Thyroid gland (tissue), 4 donors: ENCODE results near the gene AGBL4. TPM values are rescaled to one million over a fixed set of nuclear protein-coding genes. Genes with fewer than 3 reads are reported as not detected.
A peak's percentile ranks its signal among the peaks of the same experiment; 100 is the strongest.

Experiments
- DNase-seq, 2 donors: peaks; one replicate each; pipeline ENCODE4 v3.0.0-alpha.2; 2019
- H3K27ac ChIP-seq, 3 donors: fragments of 200-600 bp; sonication (generic); 1 replicate in 2 of 3; 2 replicates in 1 of 3; pipeline ENCODE4 v1.5.1; 2016 to 2019; ENCODE audit warnings: mild to moderate bottlenecking in 1 of 3, moderate library complexity in 1 of 3
- H3K27me3 ChIP-seq: fragments of 200-600 bp; sonication (generic); one replicate; pipeline ENCODE4 v1.5.1; 2019
- H3K36me3 ChIP-seq, 2 donors: fragments of 200-600 bp; sonication (generic); one replicate each; pipeline ENCODE4 v1.5.1; 2016 to 2019
- H3K4me1 ChIP-seq, 2 donors: fragments of 200-600 bp; sonication (generic); one replicate each; pipeline ENCODE4 v1.5.1; 2017 to 2019
- H3K4me3 ChIP-seq, 3 donors: fragments of 200-600 bp; sonication (generic); replicated peaks in 1 of 3; 1 replicate in 2 of 3; 2 replicates in 1 of 3; pipeline ENCODE4 v1.5.1; 2016; ENCODE audit warnings: mild to moderate bottlenecking in 1 of 3
- H3K9me3 ChIP-seq: fragments of 200-600 bp; sonication (generic); one replicate; pipeline ENCODE4 v1.5.1; 2017
- CTCF ChIP-seq, 6 experiments: fragments of 200-600 bp in 3 of 6; fragments of 450-650 bp in 3 of 6; sonication (generic) in 3 of 6; IDR thresholded peaks; one replicate each; pipeline ENCODE4 v1.5.1; 2016 to 2019; ENCODE audit warnings: antibody characterized with exemption in 6 of 6, mild to moderate bottlenecking in 2 of 6, inconsistent platforms in 1 of 6, moderate library complexity in 1 of 6
- POLR2A ChIP-seq, 2 donors: fragments of 450-650 bp; IDR thresholded peaks; one replicate each; pipeline ENCODE4 v1.6.1; 2017; ENCODE audit warnings: antibody characterized with exemption in 2 of 2, mild to moderate bottlenecking in 2 of 2, moderate library complexity in 1 of 2
- WGBS, 2 donors: methylation state at CpG; one replicate each; pipeline ENCODE4 v1.1.5; 2017; 5-methylcytosine and 5-hydroxymethylcytosine counted together
- intact Hi-C: fragments of 100-400 bp; cut with DNase I; formaldehyde crosslinking; loops from one replicate; pipeline ENCODE4 v1.15.1; 2023
- total RNA-seq, 4 donors: library from RNA; depleted of rRNA; stranded (reverse); fragments of >200 nt; gene quantifications; one replicate each; pipeline ENCODE4 v1.2.3, GENCODE V29; 2016

Gene AGBL4
- total RNA-seq, 4 donors from 2014 or later: 2.1 to 6.0 (median 4.8) TPM

- no peak for TF ChIP-seq CTCF (IDR thresholded peaks at IDR 0.05)
- TF ChIP-seq POLR2A (IDR thresholded peaks at IDR 0.05): no peak
- intact Hi-C loops: no loop called here
- Histone ChIP-seq H3K27me3 (no peaks in the 10 kb centered on the region), H3K4me1 (no peaks in the 10 kb centered on the region), H3K9me3 (no peaks in the 10 kb centered on the region), H3K36me3 (no peaks in the 10 kb centered on the region), H3K27ac (no peak overlapping the region), H3K4me3 (no peak overlapping the region)
- no peak for DNase-seq
- 92 to 93% methylated on average over 3 of the region's 3 CpGs for WGBS, 2 donors
Observed at GRCh38 chr1:48536477-48536876, 1487.3 kb downstream of the AGBL4 start.

GRCh38 chr1:48532976-48533375, 1490.8 kb downstream of the AGBL4 start:
- DNase-seq: no peak
- Histone ChIP-seq H3K27ac (no peak overlapping the region), H3K36me3 (no peaks in the 10 kb centered on the region), H3K9me3 (no peaks in the 10 kb centered on the region), H3K4me1 (no peaks in the 10 kb centered on the region), H3K4me3 (no peak overlapping the region), H3K27me3 (no peaks in the 10 kb centered on the region)
- no peak for TF ChIP-seq CTCF (IDR thresholded peaks at IDR 0.05)
- intact Hi-C loops: no loop called here
- 35 to 48% methylated on average over 1 of the region's 1 CpG for WGBS, 2 donors

GRCh38 chr1:48530727-48531351, 1492.9 kb downstream of the AGBL4 start:
- H3K4me1 ChIP-seq: no peaks in the 10 kb centered on the region
- TF ChIP-seq POLR2A (IDR thresholded peaks at IDR 0.05) (no peak), CTCF (IDR thresholded peaks at IDR 0.05) (peak in 5 of 6 experiments; percentile 31 to 59 (median 44))
- H3K27ac ChIP-seq: no peak overlapping the region
- WGBS, 2 donors: 0% methylated on average over 2 of the region's 2 CpGs
- intact Hi-C loops: no loop called here
- peak; percentile 69 to 71 for DNase-seq
- no peaks in the 10 kb centered on the region for H3K27me3 ChIP-seq
- no peaks in the 10 kb centered on the region for H3K36me3 ChIP-seq
- H3K4me3 ChIP-seq: no peak overlapping the region
- H3K9me3 ChIP-seq: no peaks in the 10 kb centered on the region

GRCh38 chr1:48527051-48527450, 1496.7 kb downstream of the AGBL4 start:
- H3K9me3 ChIP-seq: no peaks in the 10 kb centered on the region
- WGBS, 2 donors: 83 to 88% methylated on average over 5 of the region's 5 CpGs
- H3K4me1 ChIP-seq: no peaks in the 10 kb centered on the region
- no peak overlapping the region for H3K27ac ChIP-seq
- no peak overlapping the region for H3K4me3 ChIP-seq
- no peak for DNase-seq
- intact Hi-C loops: no loop called here
- TF ChIP-seq CTCF (IDR thresholded peaks at IDR 0.05): no peak
- TF ChIP-seq POLR2A (IDR thresholded peaks at IDR 0.05): no peak
- no peaks in the 10 kb centered on the region for H3K36me3 ChIP-seq
- H3K27me3 ChIP-seq: no peaks in the 10 kb centered on the region

- 61 to 68% methylated on average over 4 of the region's 4 CpGs for WGBS, 2 donors
- TF ChIP-seq POLR2A (IDR thresholded peaks at IDR 0.05) (no peak), CTCF (IDR thresholded peaks at IDR 0.05) (no peak)
- Histone ChIP-seq H3K27me3 (no peaks in the 10 kb centered on the region), H3K36me3 (no peaks in the 10 kb centered on the region), H3K4me3 (no peak overlapping the region), H3K9me3 (no peaks in the 10 kb centered on the region), H3K4me1 (no peaks in the 10 kb centered on the region), H3K27ac (no peak overlapping the region)
- intact Hi-C loops: no loop called here
- DNase-seq: peak; percentile 26 to 29
Observed at GRCh38 chr1:48526008-48526710, 1497.6 kb downstream of the AGBL4 start.
